HepG2 (cell line): ENCODE data around the gene GANC.

Experiments
- ATF3 ChIP-seq: sonication (generic); formaldehyde crosslinking; IDR thresholded peaks from 2 replicates; pipeline ENCODE4 v1.4.0; 2020; ENCODE audit warnings: missing genetic modification reagents
- CTCF ChIP-seq: sonication (generic); formaldehyde crosslinking; IDR thresholded peaks from 2 replicates; pipeline ENCODE4 v1.5.0; 2020; ENCODE audit warnings: mild to moderate bottlenecking, missing genetic modification reagents, moderate library complexity
- IRF2 ChIP-seq: IDR thresholded peaks from 2 replicates; pipeline ENCODE4 v1.6.1; 2018; ENCODE audit warnings: missing genetic modification reagents, missing compliant biosample characterization
- MAZ ChIP-seq, 2 experiments: sonication (generic) in 1 of 2; formaldehyde crosslinking in 1 of 2; IDR thresholded peaks; 2 replicates each; pipeline versions ENCODE4 v1.5.0 to v1.6.1; 2012 to 2020; ENCODE audit warnings: low read depth in 2 of 2, mild to moderate bottlenecking in 2 of 2, borderline replicate concordance in 1 of 2, improper control_type of control experiment in 1 of 2, low read length in 1 of 2, missing genetic modification reagents in 1 of 2, moderate library complexity in 1 of 2
- MXI1 ChIP-seq: IDR thresholded peaks from 3 replicates; pipeline ENCODE4 v1.6.1; 2012; ENCODE audit warnings: low read depth, low read length, inconsistent platforms, borderline replicate concordance
- PAXIP1 ChIP-seq: sonication (generic); formaldehyde crosslinking; conservative IDR thresholded peaks from 2 replicates; pipeline ENCODE4 v1.4.0; 2020; ENCODE audit warnings: mild to moderate bottlenecking, missing genetic modification reagents, moderate library complexity
- ZNF44 ChIP-seq: sonication (generic); formaldehyde crosslinking; IDR thresholded peaks from 2 replicates; pipeline ENCODE4 v1.5.1; 2020; ENCODE audit warnings: mild to moderate bottlenecking, missing genetic modification reagents

- TF ChIP-seq CTCF (CRISPR knock-in tag) (no peak), MAZ (IDR thresholded peaks at IDR 0.05; ENCODE audit: borderline replicate concordance, low read depth, low read length) (no peak), MAZ (CRISPR knock-in tag; IDR thresholded peaks at IDR 0.05; ENCODE audit: low read depth) (no peak), ZNF44 (CRISPR knock-in tag) (no peak), MXI1 (no peak), IRF2 (no peak), ATF3 (no peak), PAXIP1 (CRISPR knock-in tag) (no peak)
Observed at GRCh38 chr15:42289166-42289565, 16.2 kb downstream of the GANC start.
